GM12878 (cell line): ENCODE measurements around the gene CCDC88C. TPM values are rescaled to one million over a fixed set of nuclear protein-coding genes. Genes with fewer than 3 reads are reported as not detected.

Experiments used
- ATAC-seq: fragments of 200-7000 bp; cut with Tn5 transposase; 3 replicates; pipeline ENCODE4 v1.9.1; 2020; ENCODE audit warnings: mild to moderate bottlenecking, moderate library complexity
- BruUV-seq: library from RNA; stranded (reverse); fragments of 400-500 nt; replicated peaks from 2 replicates; lab custom pipeline; 2021; lab: Mats Ljungman, UMichigan
- CTCF ChIA-PET: fragments of 300-600 bp; sonication (Branson Sonifier 250); formaldehyde crosslinking; extraction: SDS; loops from one replicate; lab custom pipeline; 2021; ENCODE audit warnings: inconsistent platforms; lab: Yijun Ruan, JAX
- POLR2A ChIA-PET: fragments of 350-600 bp; formaldehyde crosslinking; extraction: SDS; loops from one replicate; lab custom pipeline; 2021; ENCODE audit warnings: inconsistent platforms; lab: Charles Lee
- RAD21 ChIA-PET: fragments of 300-600 bp; sonication (Branson Sonifier 250); formaldehyde crosslinking; loops from one replicate; lab custom pipeline; 2023; ENCODE audit warnings: antibody characterized with exemption; ENCODE audit not compliant: unreplicated experiment; lab: Charles Lee
- SMC1A ChIA-PET: fragments of 300-600 bp; sonication (Branson Sonifier 250); formaldehyde crosslinking; loops from one replicate; lab custom pipeline; 2023; ENCODE audit not compliant: unreplicated experiment, uncharacterized antibody; lab: Charles Lee
- DNase-seq: peaks from one replicate; pipeline ENCODE4 v3.0.0-alpha.2; 2011; ENCODE audit warnings: low read depth, low spot score
- FAIRE-seq: peaks from 3 replicates; lab custom pipeline; 2011; peaks lifted over from hg19 to GRCh38; lab: Jason Lieb, UNC
- H2AFZ ChIP-seq: 2 replicates; pipeline ENCODE4 v1.6.0; 2011; ENCODE audit warnings: low read depth, low read length, control low read depth; ENCODE audit not compliant: control insufficient read depth
- H3K27ac ChIP-seq: 2 replicates; pipeline ENCODE4 v1.5.1; 2011; ENCODE audit warnings: control low read depth; ENCODE audit not compliant: control insufficient read depth, insufficient read depth
- H3K27me3 ChIP-seq, 2 experiments: replicated peaks in 1 of 2; 2 replicates each; pipeline versions ENCODE4 v1.6.0 to v1.6.1; 2011; ENCODE audit warnings: low read length in 1 of 2; ENCODE audit not compliant: control insufficient read depth in 2 of 2, insufficient read depth in 2 of 2
- H3K36me3 ChIP-seq, 2 experiments: 2 replicates each; pipeline ENCODE4 v1.5.1; 2011; ENCODE audit warnings: low read length in 1 of 2; ENCODE audit not compliant: control insufficient read depth in 2 of 2, insufficient read depth in 2 of 2
- H3K4me1 ChIP-seq: 2 replicates; pipeline ENCODE4 v1.6.1; 2011; ENCODE audit warnings: mild to moderate bottlenecking, low read length, moderate library complexity, mixed read lengths; ENCODE audit not compliant: control insufficient read depth, insufficient read depth
- H3K4me2 ChIP-seq: 2 replicates; pipeline ENCODE4 v1.6.0; 2011; ENCODE audit warnings: control low read depth; ENCODE audit not compliant: control insufficient read depth, insufficient read depth
- H3K4me3 ChIP-seq: fragments of 200-600 bp; sonication (generic); 2 replicates; pipeline ENCODE4 v1.5.1; 2016
- H3K79me2 ChIP-seq: 2 replicates; pipeline ENCODE4 v1.6.0; 2011; ENCODE audit warnings: low read length; ENCODE audit not compliant: control insufficient read depth, insufficient read depth
- H3K9ac ChIP-seq: 2 replicates; pipeline ENCODE4 v1.8.0; 2011; ENCODE audit warnings: low read length, control low read depth, mixed read lengths; ENCODE audit not compliant: control insufficient read depth, insufficient read depth
- H3K9me3 ChIP-seq: replicated peaks from 3 replicates; pipeline ENCODE4 v1.5.1; 2011; ENCODE audit warnings: mild to moderate bottlenecking, low read length; ENCODE audit not compliant: control insufficient read depth, insufficient read depth
- H4K20me1 ChIP-seq: 2 replicates; pipeline ENCODE4 v1.6.0; 2011; ENCODE audit not compliant: control insufficient read depth, insufficient read depth
- GATAD2B ChIP-seq: fragments of 450-650 bp; conservative IDR thresholded peaks from 2 replicates; pipeline ENCODE4 v1.6.1; 2017; ENCODE audit warnings: low read depth, mild to moderate bottlenecking, moderate library complexity
- HDGF ChIP-seq: fragments of 450-650 bp; IDR thresholded peaks from 2 replicates; pipeline ENCODE4 v1.6.1; 2016; ENCODE audit warnings: antibody characterized with exemption
- IKZF1 ChIP-seq: fragments of 450-650 bp; conservative IDR thresholded peaks from 2 replicates; pipeline ENCODE4 v1.6.1; 2017; ENCODE audit warnings: antibody characterized with exemption, mild to moderate bottlenecking
- LARP7 ChIP-seq: fragments of 450-650 bp; IDR thresholded peaks from 2 replicates; pipeline ENCODE4 v1.6.1; 2017; ENCODE audit warnings: mild to moderate bottlenecking
- MLLT1 ChIP-seq: fragments of 450-650 bp; IDR thresholded peaks from 2 replicates; pipeline ENCODE4 v1.6.1; 2016; ENCODE audit warnings: mild to moderate bottlenecking
- MTA2 ChIP-seq: fragments of 450-650 bp; IDR thresholded peaks from 2 replicates; pipeline ENCODE4 v1.6.1; 2016; ENCODE audit warnings: low read depth, mild to moderate bottlenecking, moderate library complexity
- MXI1 ChIP-seq: fragments of 150-350 bp; IDR thresholded peaks from 2 replicates; pipeline ENCODE4 v1.6.1; 2011; ENCODE audit warnings: low read depth, mild to moderate bottlenecking, inconsistent platforms, low read length, improper control_type of control experiment
- POLR2A ChIP-seq: IDR thresholded peaks from 2 replicates; pipeline ENCODE4 v1.6.1; 2011; ENCODE audit warnings: low read depth, mild to moderate bottlenecking, low read length
- SIN3A ChIP-seq: IDR thresholded peaks from 2 replicates; pipeline ENCODE4 v1.6.1; 2012; ENCODE audit warnings: low read depth, low read length, improper control_type of control experiment
- SKIL ChIP-seq: fragments of 450-650 bp; IDR thresholded peaks from 2 replicates; pipeline ENCODE4 v1.6.1; 2017; ENCODE audit warnings: mild to moderate bottlenecking, low read depth, inconsistent platforms; ENCODE audit not compliant: poor library complexity, severe bottlenecking
- SMAD1 ChIP-seq: fragments of 450-650 bp; IDR thresholded peaks from 2 replicates; pipeline ENCODE4 v1.6.1; 2018; ENCODE audit warnings: mild to moderate bottlenecking, low read depth; ENCODE audit not compliant: partially characterized antibody
- SMARCA5 ChIP-seq: fragments of 450-650 bp; IDR thresholded peaks from 2 replicates; pipeline ENCODE4 v1.6.1; 2017; ENCODE audit warnings: mild to moderate bottlenecking
- TCF12 ChIP-seq: IDR thresholded peaks from 2 replicates; pipeline ENCODE4 v1.6.1; 2011; ENCODE audit warnings: low read depth, mild to moderate bottlenecking, low read length
- WRNIP1 ChIP-seq: IDR thresholded peaks from 2 replicates; pipeline ENCODE4 v1.6.1; 2011; ENCODE audit warnings: low read depth, low read length, improper control_type of control experiment, borderline replicate concordance
- ZNF687 ChIP-seq: fragments of 450-650 bp; IDR thresholded peaks from 2 replicates; pipeline ENCODE4 v1.6.1; 2017; ENCODE audit warnings: mild to moderate bottlenecking, moderate library complexity
- WGBS: methylation state at CpG from one replicate; pipeline ENCODE4 v1.1.6; 2016; ENCODE audit warnings: low lambda C conversion rate; ENCODE audit not compliant: insufficient replicate concordance, insufficient coverage; ENCODE audit errors: missing lambda C conversion rate; 5-methylcytosine and 5-hydroxymethylcytosine counted together
- in situ Hi-C: fragments of 300-500 bp; cut with MboI; formaldehyde crosslinking; loops from 9 replicates; pipeline ENCODE4 v1.14.3; 2018; ENCODE audit warnings: mixed read lengths
- intact Hi-C: fragments of 100-400 bp; cut with micrococcal nuclease; formaldehyde crosslinking; loops from one replicate; pipeline ENCODE4 v1.14.2; 2022; ENCODE audit not compliant: unreplicated experiment
- polyA plus RNA-seq, 11 experiments: library from polyadenylated mRNA; depleted of rRNA in 4 of 11; unstranded in 6 of 11; stranded (reverse) in 5 of 11; fragments of >200 nt; fragmentation: Nextera tagmentation in 4 of 11; fragmentation: Illumina TruSeq in 1 of 11; extraction: Ambion mirVana in 4 of 11; extraction: Trizol in 1 of 11; gene quantifications; 1 replicate in 1 of 11; 2 replicates in 10 of 11; pipeline versions ENCODE4 v1.2.1 to v1.2.3, GENCODE V29; 2011 to 2016; ENCODE audit warnings: inconsistent platforms in 2 of 11, missing spikeins in 2 of 11, low read depth in 1 of 11
- total RNA-seq, 4 experiments: library from RNA; depleted of rRNA in 3 of 4; stranded (reverse); fragments of >200 nt in 3 of 4; fragmentation: Illumina TruSeq in 1 of 4; extraction: Trizol in 1 of 4; gene quantifications; 2 replicates each; pipeline versions ENCODE4 v1.2.1 to v1.2.3, GENCODE V29; 2013 to 2021

Gene CCDC88C
- total and polyA plus RNA-seq, 10 of the 15 experiments (the other 5 are each of a cell fraction or from before 2014, with no cell fraction given): 4.0 to 79.6 (median 36.6) TPM

GRCh38 chr14:91376547-91377477 is 40.8 kb downstream of the CCDC88C start:
- ChIA-PET POLR2A (interaction anchor here (0.5 to 7.6 kb wide), 11 partner anchors 9 to 451 kb away, joined by 3 to 37 read pairs (median 5); partner anchors contain the start of gene CCDC88C), CTCF (interaction anchor here (0.8 to 3.9 kb wide), 9 partner anchors 11 to 53 kb away, joined by 3 to 28 read pairs (median 5); no protein-coding TSS in a partner anchor), RAD21 (interaction anchor here (0.6 to 9.2 kb wide), 14 partner anchors 9 to 377 kb away, joined by 3 to 79 read pairs (median 12); partner anchors contain the start of gene CCDC88C), SMC1A (interaction anchor here (1.1 to 22.7 kb wide), 9 partner anchors 9 to 57 kb away, joined by 3 to 349 read pairs (median 10); partner anchors contain the start of gene CCDC88C)
- Histone ChIP-seq H2AFZ (no peak overlapping the region), H3K4me1 (peaks cover 94% of the 10 kb centered on the region), H3K79me2 (peaks cover 96% of the 10 kb centered on the region), H3K9me3 (no peaks in the 10 kb centered on the region), H3K9ac (peak overlapping the region; percentile 27), H3K27me3 (no peaks in the 10 kb centered on the region), H3K4me3 (peak overlapping the region; percentile 22; the same call in 1 of the 2 replicates), H3K27ac (peak overlapping the region; percentile 45), H3K4me2 (peak overlapping the region; percentile 53), H4K20me1 (no peaks in the 10 kb centered on the region), H3K36me3 (peaks cover 9 to 30% of the 10 kb centered on the region in 2 experiments; a peak in 3 of 4 replicates)
- 20% methylated on average over 26 of the region's 28 CpGs for WGBS
- FAIRE-seq: peak; percentile 56
- TF ChIP-seq SMAD1 (no peak), LARP7 (0 out of 2 replicates have a peak, but pooled peaks have one; percentile 17), SIN3A (peak; percentile 27; the same call in 1 of the 2 replicates), TCF12 (no peak), MTA2 (no peak), HDGF (peak; percentile 61; the same call in 1 of the 2 replicates), MLLT1 (peak; percentile 74), ZNF687 (peak; percentile 80), SKIL (no peak), POLR2A (peak; percentile 54), GATAD2B (peak; percentile 38; the same call in 1 of the 2 replicates), MXI1 (0 out of 2 replicates have a peak, but pooled peaks have one; percentile 12), SMARCA5 (0 out of 2 replicates have a peak, but pooled peaks have one; percentile 18), WRNIP1 (0 out of 2 replicates have a peak, but pooled peaks have one; percentile 61), IKZF1 (peak; percentile 18; the same call in 1 of the 2 replicates)
- in situ Hi-C loops: no loop called here
- no TSS peak for BruUV-seq
- intact Hi-C loops: no loop called here
- no peak for DNase-seq
- peak; percentile 9 for ATAC-seq
